Tibial artery (tissue), 4 donors: ENCODE data around the gene SLC35B2.

Experiments used
- DNase-seq, 2 donors: peaks; one replicate each; pipeline ENCODE4 v3.0.0-alpha.2; 2019
- H3K27ac ChIP-seq, 2 donors: fragments of 200-600 bp; sonication (generic) in 1 of 2; 1 replicate in 1 of 2; 2 replicates in 1 of 2; pipeline ENCODE4 v1.5.1; 2018 to 2019; ENCODE audit warnings: mild to moderate bottlenecking in 1 of 2
- H3K27me3 ChIP-seq, 2 donors: fragments of 200-600 bp; sonication (generic) in 1 of 2; one replicate each; pipeline versions ENCODE4 v1.5.1 to v1.6.0; 2016 to 2019
- H3K36me3 ChIP-seq, 3 donors: fragments of 200-600 bp; sonication (generic) in 2 of 3; one replicate each; pipeline ENCODE4 v1.5.1; 2016 to 2019; ENCODE audit warnings: mild to moderate bottlenecking in 2 of 3
- H3K4me1 ChIP-seq, 4 donors: fragments of 200-600 bp; sonication (generic) in 2 of 4; 1 replicate in 3 of 4; 2 replicates in 1 of 4; pipeline ENCODE4 v1.5.1; 2016 to 2019
- H3K4me3 ChIP-seq, 2 donors: fragments of 200-600 bp; sonication (generic) in 1 of 2; 1 replicate in 1 of 2; 2 replicates in 1 of 2; pipeline ENCODE4 v1.5.1; 2018 to 2019; ENCODE audit warnings: mild to moderate bottlenecking in 2 of 2
- H3K9me3 ChIP-seq, 3 donors: fragments of 200-600 bp; sonication (generic) in 1 of 3; one replicate each; pipeline ENCODE4 v1.5.1; 2016 to 2019
- CTCF ChIP-seq, 2 experiments: fragments of 200-600 bp in 1 of 2; fragments of 450-650 bp in 1 of 2; IDR thresholded peaks; one replicate each; pipeline ENCODE4 v1.5.1; 2017 to 2019; ENCODE audit warnings: antibody characterized with exemption in 2 of 2, mild to moderate bottlenecking in 1 of 2, moderate library complexity in 1 of 2
- intact Hi-C: fragments of 100-400 bp; cut with DNase I; formaldehyde crosslinking; loops from one replicate; pipeline ENCODE4 v1.15.0; 2023; ENCODE audit warnings: low total_unique reads

Gene SLC35B2

GRCh38 chr6:44277763-44278162 is 20.4 kb upstream of the SLC35B2 start:
- no peaks in the 10 kb centered on the region for H3K36me3 ChIP-seq
- H3K27ac ChIP-seq, result no peak overlapping the region
- H3K4me1 ChIP-seq, result peaks cover 0 to 12% (median 9%) of the 10 kb centered on the region in 4 donors
- no peak for TF ChIP-seq CTCF (IDR thresholded peaks at IDR 0.05)
- no peaks in the 10 kb centered on the region for H3K9me3 ChIP-seq
- H3K27me3 ChIP-seq, result peaks cover 0 to 66% of the 10 kb centered on the region in 2 donors
- intact Hi-C loops, result no loop called here
- H3K4me3 ChIP-seq, result no peak overlapping the region
- DNase-seq, result no peak

- peaks cover 0 to 15% (median 11%) of the 10 kb centered on the region in 4 donors for H3K4me1 ChIP-seq
- no peak for DNase-seq
- no peak overlapping the region for H3K27ac ChIP-seq
- no peak for TF ChIP-seq CTCF (IDR thresholded peaks at IDR 0.05)
- no peaks in the 10 kb centered on the region for H3K9me3 ChIP-seq
- no peak overlapping the region for H3K4me3 ChIP-seq
- intact Hi-C loops, result no loop called here
- peaks cover 0 to 74% of the 10 kb centered on the region in 2 donors for H3K27me3 ChIP-seq
- no peaks in the 10 kb centered on the region for H3K36me3 ChIP-seq
These were observed 19.6 kb upstream of the SLC35B2 start for GRCh38 chr6:44276667-44277640.

GRCh38 chr6:44275749-44276648 is 18.7 kb upstream of the SLC35B2 start:
- Histone ChIP-seq H3K4me1 (peaks cover 0 to 18% (median 13%) of the 10 kb centered on the region in 4 donors), H3K9me3 (no peaks in the 10 kb centered on the region), H3K27ac (no peak overlapping the region), H3K36me3 (no peaks in the 10 kb centered on the region), H3K4me3 (peak overlapping the region; percentile 36 to 48), H3K27me3 (peaks cover 0 to 83% of the 10 kb centered on the region in 2 donors)
- DNase-seq, result no peak
- intact Hi-C loops, result no loop called here
- no peak for TF ChIP-seq CTCF (IDR thresholded peaks at IDR 0.05)

- H3K4me1 ChIP-seq, result peaks cover 0 to 25% (median 17%) of the 10 kb centered on the region in 4 donors
- H3K9me3 ChIP-seq, result no peaks in the 10 kb centered on the region
- H3K27ac ChIP-seq, result no peak overlapping the region
- H3K36me3 ChIP-seq, result no peaks in the 10 kb centered on the region
- intact Hi-C loops, result no loop called here
- no peak for TF ChIP-seq CTCF (IDR thresholded peaks at IDR 0.05)
- peaks cover 0 to 86% of the 10 kb centered on the region in 2 donors for H3K27me3 ChIP-seq
- H3K4me3 ChIP-seq, result peak overlapping the region; percentile 36 to 48
- DNase-seq, result no peak
These were observed 18.0 kb upstream of the SLC35B2 start for GRCh38 chr6:44275271-44275748.

- peaks cover 0 to 30% (median 20%) of the 10 kb centered on the region in 4 donors for H3K4me1 ChIP-seq
- H3K27ac ChIP-seq, result no peak overlapping the region
- DNase-seq, result no peak
- peaks cover 0 to 93% of the 10 kb centered on the region in 2 donors for H3K27me3 ChIP-seq
- H3K4me3 ChIP-seq, result no peak overlapping the region
- H3K36me3 ChIP-seq, result no peaks in the 10 kb centered on the region
- intact Hi-C loops, result no loop called here
- H3K9me3 ChIP-seq, result no peaks in the 10 kb centered on the region
- TF ChIP-seq CTCF (IDR thresholded peaks at IDR 0.05), result no peak
These were observed 16.3 kb upstream of the SLC35B2 start for GRCh38 chr6:44273617-44274016.
